B cell (primary cell): ENCODE measurements around the gene TRPV5. TPM values are rescaled to one million over a fixed set of nuclear protein-coding genes. Genes with fewer than 3 reads are reported as not detected.

Source experiments
- ATAC-seq: fragments of 200-7000 bp; cut with Tn5 transposase; one replicate; pipeline ENCODE4 v1.10.0; 2021; ENCODE audit warnings: low read depth, mild to moderate bottlenecking, moderate number of reproducible peaks, moderate library complexity
- CTCF ChIA-PET: fragments of 350-600 bp; sonication (Branson Sonifier 250); formaldehyde crosslinking; loops from one replicate; lab custom pipeline; 2021; ENCODE audit warnings: antibody characterized with exemption, inconsistent platforms; lab: Charles Lee
- POLR2A ChIA-PET: fragments of 350-600 bp; sonication (Branson Sonifier 250); formaldehyde crosslinking; loops from one replicate; lab custom pipeline; 2021; ENCODE audit warnings: antibody characterized with exemption; lab: Charles Lee
- DNase-seq: peaks from one replicate; pipeline ENCODE4 v3.0.0; 2013
- H2AFZ ChIP-seq: 2 replicates; pipeline ENCODE4 v1.6.1; 2012; ENCODE audit warnings: mild to moderate bottlenecking, low read depth, low read length; ENCODE audit not compliant: insufficient read depth, poor library complexity, severe bottlenecking
- H3K27ac ChIP-seq, 2 donors: 1 replicate in 1 of 2; 2 replicates in 1 of 2; pipeline ENCODE4 v1.5.1; 2012 to 2013; ENCODE audit warnings: low read length in 2 of 2, mild to moderate bottlenecking in 2 of 2, moderate library complexity in 1 of 2
- H3K27me3 ChIP-seq, 4 experiments: fragments of 200-600 bp in 1 of 4; sonication (generic) in 1 of 4; replicated peaks in 1 of 4; 1 replicate in 2 of 4; 2 replicates in 2 of 4; pipeline versions ENCODE4 v1.6.1 to v1.7.0; 2013 to 2016; ENCODE audit warnings: low read length in 3 of 4, mild to moderate bottlenecking in 2 of 4, mixed read lengths in 1 of 4, moderate library complexity in 1 of 4; ENCODE audit not compliant: insufficient read depth in 4 of 4, control insufficient read depth in 3 of 4; ENCODE audit errors: control extremely low read depth in 1 of 4
- H3K36me3 ChIP-seq, 2 experiments: replicated peaks in 1 of 2; 1 replicate in 1 of 2; 2 replicates in 1 of 2; pipeline versions ENCODE4 v1.6.1 to v1.7.1; 2013; ENCODE audit warnings: low read length in 1 of 2; ENCODE audit not compliant: insufficient read depth in 2 of 2, control insufficient read depth in 1 of 2; ENCODE audit errors: control extremely low read depth in 1 of 2, extremely low read depth in 1 of 2
- H3K4me1 ChIP-seq, 2 donors: fragments of 200-600 bp in 1 of 2; sonication (generic) in 1 of 2; 1 replicate in 1 of 2; 2 replicates in 1 of 2; pipeline versions ENCODE4 v1.5.1 to v1.6.1; 2013 to 2017; ENCODE audit warnings: low read length in 2 of 2; ENCODE audit not compliant: control insufficient read depth in 2 of 2, insufficient read depth in 2 of 2
- H3K4me2 ChIP-seq: replicated peaks from 2 replicates; pipeline ENCODE3; 2012; ENCODE audit warnings: mild to moderate bottlenecking, low read depth, low read length; ENCODE audit not compliant: poor library complexity, severe bottlenecking
- H3K4me3 ChIP-seq, 5 experiments: fragments of 200-600 bp in 1 of 5; sonication (generic) in 1 of 5; 1 replicate in 3 of 5; 2 replicates in 2 of 5; pipeline versions ENCODE4 v1.5.1 to v1.7.0; 2011 to 2016; ENCODE audit warnings: low read length in 4 of 5, mild to moderate bottlenecking in 4 of 5, low read depth in 2 of 5, control low read depth in 1 of 5, moderate library complexity in 1 of 5; ENCODE audit not compliant: insufficient read depth in 1 of 5; ENCODE audit errors: control extremely low read depth in 1 of 5, extremely low read depth in 1 of 5
- H3K79me2 ChIP-seq: fragments of 200-600 bp; sonication (generic); one replicate; pipeline ENCODE4 v1.6.0; 2016; ENCODE audit warnings: low read length; ENCODE audit not compliant: control insufficient read depth, insufficient read depth
- H3K9ac ChIP-seq: fragments of 200-600 bp; sonication (generic); 2 replicates; pipeline ENCODE4 v1.6.1; 2017; ENCODE audit warnings: mild to moderate bottlenecking, low read length, moderate library complexity
- H3K9me3 ChIP-seq, 3 donors: one replicate each; pipeline versions ENCODE4 v1.6.1 to v1.7.1; 2013; ENCODE audit warnings: low read length in 2 of 3; ENCODE audit not compliant: control insufficient read depth in 2 of 3, insufficient read depth in 1 of 3; ENCODE audit errors: control extremely low read depth in 1 of 3
- H4K20me1 ChIP-seq: 2 replicates; pipeline ENCODE4 v1.6.0; 2012; ENCODE audit warnings: mild to moderate bottlenecking, low read length; ENCODE audit not compliant: insufficient read depth, control insufficient read depth, poor library complexity, severe bottlenecking
- H3K27ac Mint-ChIP-seq: one replicate; pipeline ENCODE4 v1.8.0; 2021; ENCODE audit warnings: mixed read lengths
- H3K27me3 Mint-ChIP-seq: one replicate; pipeline ENCODE4 v1.8.0; 2021; ENCODE audit warnings: mixed read lengths
- H3K4me1 Mint-ChIP-seq: one replicate; pipeline ENCODE4 v1.8.0; 2021; ENCODE audit warnings: mixed read lengths
- H3K4me3 Mint-ChIP-seq: one replicate; pipeline ENCODE4 v1.8.0; 2021; ENCODE audit warnings: mixed read lengths
- H3K9me3 Mint-ChIP-seq: one replicate; pipeline ENCODE4 v1.8.0; 2022; ENCODE audit warnings: mixed read lengths; ENCODE audit not compliant: insufficient read depth
- CTCF ChIP-seq: fragments of 200-600 bp; IDR thresholded peaks from one replicate; pipeline ENCODE4 v1.8.0; 2022; ENCODE audit warnings: antibody characterized with exemption, mild to moderate bottlenecking
- EZH2 ChIP-seq: IDR thresholded peaks from 2 replicates; pipeline ENCODE4 v1.6.1; 2012; ENCODE audit warnings: borderline replicate concordance, low read depth, mild to moderate bottlenecking, moderate library complexity, low read length; ENCODE audit not compliant: insufficient read depth, poor library complexity, severe bottlenecking
- WGBS: methylation state at CpG from one replicate; pipeline ENCODE4 v1.1.5; 2013; ENCODE audit warnings: missing lambda C conversion rate; ENCODE audit not compliant: insufficient coverage; 5-methylcytosine and 5-hydroxymethylcytosine counted together
- intact Hi-C: fragments of 100-400 bp; cut with micrococcal nuclease; formaldehyde crosslinking; loops from one replicate; pipeline ENCODE4 v1.10.0; 2022
- polyA plus RNA-seq: library from polyadenylated mRNA; depleted of rRNA; stranded (reverse); fragments of >200 nt; gene quantifications from 2 replicates; pipeline ENCODE4 v1.2.3, GENCODE V29; 2012
- total RNA-seq, 2 donors: library from RNA; stranded (reverse); fragments of 120-200 nt in 1 of 2; gene quantifications; 1 replicate in 1 of 2; 2 replicates in 1 of 2; pipeline versions ENCODE4 v1.2.3 to v1.2.4, GENCODE V29; 2013 to 2022

The TRPV5 gene
- total and polyA plus RNA-seq, 2 donors (not counting 1 experiment from before 2014, with no cell fraction given) = 0.03 TPM; not detected in 1

- Histone ChIP-seq H3K79me2 (no peaks in the 10 kb centered on the region), H4K20me1 (no peaks in the 10 kb centered on the region), H3K4me3 (no peak overlapping the region), H3K27ac (no peak overlapping the region), H3K9me3 (no peaks in the 10 kb centered on the region), H3K4me1 (no peaks in the 10 kb centered on the region), H3K9ac (no peak overlapping the region), H2AFZ (no peak overlapping the region), H3K36me3 (no peaks in the 10 kb centered on the region), H3K4me2 (no peak overlapping the region), H3K27me3 (peaks cover 0 to 5% (median 0%) of the 10 kb centered on the region in 4 experiments)
- POLR2A ChIA-PET = no interaction called here
- 94% methylated on average over 7 of the region's 7 CpGs for WGBS
- TF ChIP-seq EZH2 (no peak), CTCF (no peak)
- peaks cover 32% of the 10 kb centered on the region for H3K27me3 Mint-ChIP-seq
- H3K4me1 Mint-ChIP-seq = no peaks in the 10 kb centered on the region
- no peak overlapping the region for H3K27ac Mint-ChIP-seq
- intact Hi-C loops = no loop called here
- ATAC-seq (no peak), DNase-seq (no peak)
- H3K9me3 Mint-ChIP-seq = no peaks in the 10 kb centered on the region
- H3K4me3 Mint-ChIP-seq = no peak overlapping the region
- CTCF ChIA-PET = no interaction called here
Observed at GRCh38 chr7:142941541-142941940, 8.0 kb upstream of the TRPV5 start.

- TF ChIP-seq CTCF (no peak), EZH2 (no peak)
- DNase-seq = no peak
- no peak overlapping the region for H3K27ac ChIP-seq
- Mint-ChIP-seq H3K27ac (no peak overlapping the region), H3K27me3 (peaks cover 34% of the 10 kb centered on the region), H3K4me3 (no peak overlapping the region), H3K9me3 (no peaks in the 10 kb centered on the region), H3K4me1 (no peaks in the 10 kb centered on the region)
- no peaks in the 10 kb centered on the region for H3K36me3 ChIP-seq
- H3K4me1 ChIP-seq = no peaks in the 10 kb centered on the region
- intact Hi-C loops = no loop called here
- no peak for ATAC-seq
- H2AFZ ChIP-seq = no peak overlapping the region
- H3K9ac ChIP-seq = no peak overlapping the region
- H3K79me2 ChIP-seq = no peaks in the 10 kb centered on the region
- no peak overlapping the region for H3K4me2 ChIP-seq
- ChIA-PET CTCF (no interaction called here), POLR2A (no interaction called here)
- no peak overlapping the region for H3K4me3 ChIP-seq
- 80% methylated on average over 8 of the region's 10 CpGs for WGBS
- H3K27me3 ChIP-seq = peaks cover 0 to 3% (median 0%) of the 10 kb centered on the region in 4 experiments
- no peaks in the 10 kb centered on the region for H4K20me1 ChIP-seq
- H3K9me3 ChIP-seq = no peaks in the 10 kb centered on the region
Observed at GRCh38 chr7:142940966-142941535, 7.5 kb upstream of the TRPV5 start.
